ENCODE measurements around the gene GABRG3.

GRCh38 chr15:27241943-27242342 is 271.0 kb downstream of the GABRG3 start:
- TF ChIP-seq EZH2 (IDR thresholded peaks at IDR 0.05) (no peak), EGR1 (IDR thresholded peaks at IDR 0.05; ENCODE audit: low read depth) (no peak), POLR2A (IDR thresholded peaks at IDR 0.05; ENCODE audit: borderline replicate concordance, extremely low read depth, insufficient read depth, insufficient read length) (no peak), ATF3 (IDR thresholded peaks at IDR 0.05) (no peak), POLR2AphosphoS5 (IDR thresholded peaks at IDR 0.05; ENCODE audit: low read depth, low read length) (no peak), EZH2phosphoT487 (IDR thresholded peaks at IDR 0.05; ENCODE audit: borderline replicate concordance) (no peak), JUND (IDR thresholded peaks at IDR 0.05) (no peak), ELF1 (IDR thresholded peaks at IDR 0.05; ENCODE audit: borderline replicate concordance, low read depth) (no peak)
- TF ChIP-seq, protein P1, sequence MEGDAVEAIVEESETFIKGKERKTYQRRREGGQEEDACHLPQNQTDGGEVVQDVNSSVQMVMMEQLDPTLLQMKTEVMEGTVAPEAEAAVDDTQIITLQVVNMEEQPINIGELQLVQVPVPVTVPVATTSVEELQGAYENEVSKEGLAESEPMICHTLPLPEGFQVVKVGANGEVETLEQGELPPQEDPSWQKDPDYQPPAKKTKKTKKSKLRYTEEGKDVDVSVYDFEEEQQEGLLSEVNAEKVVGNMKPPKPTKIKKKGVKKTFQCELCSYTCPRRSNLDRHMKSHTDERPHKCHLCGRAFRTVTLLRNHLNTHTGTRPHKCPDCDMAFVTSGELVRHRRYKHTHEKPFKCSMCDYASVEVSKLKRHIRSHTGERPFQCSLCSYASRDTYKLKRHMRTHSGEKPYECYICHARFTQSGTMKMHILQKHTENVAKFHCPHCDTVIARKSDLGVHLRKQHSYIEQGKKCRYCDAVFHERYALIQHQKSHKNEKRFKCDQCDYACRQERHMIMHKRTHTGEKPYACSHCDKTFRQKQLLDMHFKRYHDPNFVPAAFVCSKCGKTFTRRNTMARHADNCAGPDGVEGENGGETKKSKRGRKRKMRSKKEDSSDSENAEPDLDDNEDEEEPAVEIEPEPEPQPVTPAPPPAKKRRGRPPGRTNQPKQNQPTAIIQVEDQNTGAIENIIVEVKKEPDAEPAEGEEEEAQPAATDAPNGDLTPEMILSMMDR (IDR thresholded peaks at IDR 0.05 in 2 of 3, conservative IDR thresholded peaks at IDR 0.05 in 1 of 3; ENCODE audit: borderline replicate concordance in 1 of 3, insufficient read depth in 1 of 3, low read depth in 2 of 3, low read length in 2 of 3) = no peak

All from HCT116 (cell line).